Upper lobe of left lung (tissue), 6 donors: ENCODE data around the gene TUBB4B. TPM values are rescaled to one million over a fixed set of nuclear protein-coding genes. Genes with fewer than 3 reads are reported as not detected.
"Not testable (repeated sequence)": the region's sequence is repeated elsewhere in the genome, so short reads cannot be mapped to it uniquely, and the experiment has no call there.

Source experiments
- ATAC-seq, 2 donors: fragments of 200-7000 bp; cut with Tn5 transposase; one replicate each; pipeline ENCODE4 v1.9.1; 2022; ENCODE audit warnings: mild to moderate bottlenecking in 2 of 2, moderate library complexity in 2 of 2; ENCODE audit not compliant: low FRiP score in 2 of 2
- DNase-seq, 2 donors: peaks; one replicate each; pipeline ENCODE4 v3.0.0-alpha.2; 2019 to 2020
- H3K27ac ChIP-seq, 4 donors: fragments of 200-600 bp; sonication (generic); one replicate each; pipeline ENCODE4 v1.5.1; 2016 to 2019
- H3K27me3 ChIP-seq, 4 donors: fragments of 200-600 bp; sonication (generic); one replicate each; pipeline ENCODE4 v1.5.1; 2017 to 2019
- H3K36me3 ChIP-seq, 4 donors: fragments of 200-600 bp; sonication (generic); one replicate each; pipeline ENCODE4 v1.5.1; 2016 to 2019
- H3K4me1 ChIP-seq, 4 donors: fragments of 200-600 bp; sonication (generic); one replicate each; pipeline ENCODE4 v1.5.1; 2018 to 2019
- H3K4me3 ChIP-seq, 4 donors: fragments of 200-600 bp; sonication (generic); one replicate each; pipeline ENCODE4 v1.5.1; 2017 to 2019; ENCODE audit warnings: mild to moderate bottlenecking in 2 of 4, moderate library complexity in 1 of 4
- H3K9me3 ChIP-seq, 4 donors: fragments of 200-600 bp; sonication (generic); one replicate each; pipeline ENCODE4 v1.5.1; 2018 to 2019
- EP300 ChIP-seq, 4 donors: sonication (generic); formaldehyde crosslinking; IDR thresholded peaks; one replicate each; pipeline ENCODE4 v1.5.1; 2017; ENCODE audit warnings: antibody characterized with exemption in 4 of 4, control low read depth in 2 of 4
- POLR2A ChIP-seq, 4 donors: fragments of 450-650 bp; IDR thresholded peaks; one replicate each; pipeline ENCODE4 v1.5.1; 2016 to 2017; ENCODE audit warnings: antibody characterized with exemption in 4 of 4, mild to moderate bottlenecking in 2 of 4
- POLR2AphosphoS5 ChIP-seq, 2 donors: sonication (generic); formaldehyde crosslinking; IDR thresholded peaks; one replicate each; pipeline ENCODE4 v1.5.1; 2017; ENCODE audit warnings: antibody characterized with exemption in 2 of 2
- WGBS, 2 donors: methylation state at CpG; one replicate each; pipeline ENCODE4 v1.1.5; 2017 to 2018; 5-methylcytosine and 5-hydroxymethylcytosine counted together
- total RNA-seq, 6 donors: library from RNA; depleted of rRNA in 4 of 6; stranded (reverse); fragments of >200 nt in 4 of 6; gene quantifications; one replicate each; pipeline versions ENCODE4 v1.1.0 to v1.2.1, GENCODE V29; 2016 to 2021
- TF ChIP-seq, protein P1 (sequence below), 6 experiments: fragments of 450-650 bp in 4 of 6; fragments of 200-600 bp in 2 of 6; sonication (generic) in 2 of 6; IDR thresholded peaks; one replicate each; pipeline ENCODE4 v1.5.1; 2016 to 2019; ENCODE audit warnings: antibody characterized with exemption in 6 of 6
- donor health status: DM: no; HTN: no; CAD: no; lungs with moderate emphysema.
- donor health status: DM: no; HTN: yes; CAD: no; lungs with severe emphysema.

The TUBB4B gene
- total RNA-seq, 6 donors from 2014 or later, result 120 to 539 (median 227) TPM

DNA sequence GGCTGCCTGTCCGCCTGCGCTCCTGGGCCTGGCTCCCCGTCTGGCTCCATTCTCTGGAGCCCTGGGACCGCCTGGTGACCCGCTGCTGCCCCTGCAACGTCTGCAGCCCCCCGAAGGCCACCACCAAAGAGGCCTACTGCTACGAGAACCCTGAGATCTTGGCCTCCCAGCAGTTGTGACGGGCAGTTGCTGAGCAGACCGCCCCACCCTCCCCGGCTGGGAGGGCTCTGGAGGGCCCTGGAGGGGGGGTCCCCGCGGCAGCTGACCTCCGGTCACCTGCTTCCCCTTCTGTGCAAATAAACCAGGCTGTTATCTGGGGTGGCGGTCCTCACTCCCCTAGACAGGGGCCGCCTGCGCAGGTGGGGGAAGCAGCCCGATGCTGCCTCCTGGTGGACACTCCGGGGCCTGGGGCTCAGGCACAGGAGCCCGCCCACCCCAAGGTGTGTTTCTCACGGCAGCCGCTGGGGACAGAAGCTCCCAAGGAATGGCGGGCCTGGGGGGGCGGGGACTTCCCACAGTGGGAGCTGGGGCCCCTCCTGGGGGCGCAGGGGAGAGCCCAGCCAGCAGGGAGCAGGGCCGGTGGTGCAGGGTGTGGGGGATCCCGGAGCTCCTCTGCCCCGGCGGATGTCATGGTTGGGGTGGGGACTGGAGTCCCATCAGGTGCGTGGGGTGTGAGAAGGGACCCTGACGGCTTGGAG is 4.7 kb upstream of the TUBB4B start:
- peak; percentile 94 for DNase-seq
- H3K36me3 ChIP-seq, result no peaks in the 10 kb centered on the region
- no peaks in the 10 kb centered on the region for H3K9me3 ChIP-seq
- TF ChIP-seq EP300 (IDR thresholded peaks at IDR 0.05) (no peak), POLR2AphosphoS5 (IDR thresholded peaks at IDR 0.05) (no peak)
- TF ChIP-seq, protein P1, sequence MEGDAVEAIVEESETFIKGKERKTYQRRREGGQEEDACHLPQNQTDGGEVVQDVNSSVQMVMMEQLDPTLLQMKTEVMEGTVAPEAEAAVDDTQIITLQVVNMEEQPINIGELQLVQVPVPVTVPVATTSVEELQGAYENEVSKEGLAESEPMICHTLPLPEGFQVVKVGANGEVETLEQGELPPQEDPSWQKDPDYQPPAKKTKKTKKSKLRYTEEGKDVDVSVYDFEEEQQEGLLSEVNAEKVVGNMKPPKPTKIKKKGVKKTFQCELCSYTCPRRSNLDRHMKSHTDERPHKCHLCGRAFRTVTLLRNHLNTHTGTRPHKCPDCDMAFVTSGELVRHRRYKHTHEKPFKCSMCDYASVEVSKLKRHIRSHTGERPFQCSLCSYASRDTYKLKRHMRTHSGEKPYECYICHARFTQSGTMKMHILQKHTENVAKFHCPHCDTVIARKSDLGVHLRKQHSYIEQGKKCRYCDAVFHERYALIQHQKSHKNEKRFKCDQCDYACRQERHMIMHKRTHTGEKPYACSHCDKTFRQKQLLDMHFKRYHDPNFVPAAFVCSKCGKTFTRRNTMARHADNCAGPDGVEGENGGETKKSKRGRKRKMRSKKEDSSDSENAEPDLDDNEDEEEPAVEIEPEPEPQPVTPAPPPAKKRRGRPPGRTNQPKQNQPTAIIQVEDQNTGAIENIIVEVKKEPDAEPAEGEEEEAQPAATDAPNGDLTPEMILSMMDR (IDR thresholded peaks at IDR 0.05), result peak; percentile 99 to 100 (median 99)
- peak; percentile 62 to 81 for ATAC-seq
- peaks cover 23 to 52% (median 30%) of the 10 kb centered on the region in 4 donors for H3K4me1 ChIP-seq
- peaks cover 0 to 14% (median 3%) of the 10 kb centered on the region in 4 donors for H3K27me3 ChIP-seq
- peak overlapping the region in 1 of 4 donors; percentile 64 for H3K27ac ChIP-seq
- peak overlapping the region in 3 of 4 donors; percentile 3 to 29 (median 21) for H3K4me3 ChIP-seq
- 7 to 20% methylated on average over 1 to 18 of the region's 31 CpGs for WGBS, 2 donors

DNA sequence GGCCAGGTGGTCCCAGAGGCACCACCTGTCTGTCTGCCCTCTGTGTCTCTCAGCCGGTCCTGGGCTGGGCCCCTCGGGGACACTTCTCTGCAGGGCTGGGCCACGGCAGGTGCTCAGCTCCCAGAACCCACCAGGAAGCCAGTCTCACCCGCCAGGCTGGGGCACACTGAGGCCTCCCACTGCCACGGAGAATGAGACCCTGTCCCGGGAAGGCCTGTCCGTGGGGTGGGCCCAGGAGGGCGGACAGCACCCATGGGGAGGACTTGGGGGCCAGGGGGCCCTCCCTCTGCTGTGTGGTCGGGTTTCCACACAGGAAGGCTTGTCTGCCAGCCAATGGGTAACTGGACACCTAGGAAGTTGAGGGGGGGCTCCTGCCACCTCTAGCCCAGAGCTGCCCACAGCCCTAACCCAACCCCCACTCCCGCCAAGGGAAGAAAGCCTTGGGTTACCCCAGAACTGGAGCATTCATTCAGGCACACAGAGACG is 4.1 kb upstream of the TUBB4B start:
- TF ChIP-seq POLR2AphosphoS5 (IDR thresholded peaks at IDR 0.05) (no peak), POLR2A (IDR thresholded peaks at IDR 0.05) (no peak), EP300 (IDR thresholded peaks at IDR 0.05) (no peak)
- TF ChIP-seq, protein P1 (IDR thresholded peaks at IDR 0.05), result no peak
- Histone ChIP-seq H3K4me3 (peak overlapping the region in 3 of 4 donors; percentile 3 to 29 (median 21)), H3K9me3 (no peaks in the 10 kb centered on the region), H3K27me3 (peaks cover 0 to 13% (median 3%) of the 10 kb centered on the region in 4 donors), H3K4me1 (peaks cover 24 to 56% (median 31%) of the 10 kb centered on the region in 4 donors), H3K27ac (peak overlapping the region in 1 of 4 donors; percentile 64), H3K36me3 (peaks cover 0 to 4% (median 2%) of the 10 kb centered on the region in 4 donors)
- 25 to 44% methylated on average over 2 to 5 of the region's 11 CpGs for WGBS, 2 donors
- ATAC-seq (no peak), DNase-seq (no peak)

DNA sequence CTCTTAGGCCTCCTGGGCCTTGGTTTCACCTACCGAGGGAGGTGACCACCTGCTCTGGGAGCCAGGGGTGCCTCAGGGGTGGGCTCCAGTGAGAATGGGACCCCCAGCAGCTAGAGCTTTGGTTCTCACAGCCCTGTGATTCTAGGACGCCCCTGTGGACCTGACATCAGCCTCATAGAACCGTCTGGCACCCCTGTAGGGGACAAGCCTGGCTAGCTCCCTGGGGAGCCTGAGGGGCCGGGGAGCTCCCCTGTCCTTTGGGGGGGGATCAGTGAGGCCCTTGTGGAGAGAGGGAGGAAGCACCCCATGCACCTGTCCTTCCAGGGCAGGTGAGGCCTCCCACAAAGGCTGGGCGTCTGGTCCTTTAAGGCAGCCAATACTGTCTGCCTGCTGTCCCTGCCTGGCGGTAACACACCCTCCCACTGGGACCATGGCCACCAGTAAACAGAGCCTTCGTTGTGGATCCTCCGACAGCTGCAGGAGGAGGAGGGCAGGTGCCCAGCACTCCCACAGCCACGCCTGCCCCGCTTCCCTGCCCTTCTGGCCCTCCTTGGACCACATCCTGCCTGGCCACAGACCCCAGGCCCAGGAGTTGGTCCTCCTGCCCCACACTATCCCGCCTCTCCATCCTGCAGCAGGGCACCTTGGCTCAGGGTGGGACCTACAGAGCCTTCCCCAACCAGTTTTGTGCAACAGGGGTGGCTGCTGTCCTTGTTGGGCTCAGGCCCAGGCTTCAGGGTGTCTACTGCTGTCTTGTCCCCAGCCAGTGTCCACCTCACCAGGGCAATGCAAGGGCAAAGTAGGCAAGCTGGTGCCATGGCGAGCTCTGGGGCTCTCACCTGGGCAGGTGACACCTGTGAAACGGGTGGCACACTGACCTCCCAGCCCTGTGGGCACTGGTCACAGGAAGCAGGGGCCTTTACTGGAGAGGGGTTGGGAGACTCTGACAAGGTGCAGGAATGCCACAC is 3.0 kb upstream of the TUBB4B start:
- H3K9me3 ChIP-seq, result no peaks in the 10 kb centered on the region
- ATAC-seq, result no peak
- H3K27me3 ChIP-seq, result peaks cover 0 to 10% (median 3%) of the 10 kb centered on the region in 4 donors
- 78 to 100% methylated on average over 1 to 12 of the region's 13 CpGs for WGBS, 2 donors
- peaks cover 34 to 66% (median 41%) of the 10 kb centered on the region in 4 donors for H3K4me1 ChIP-seq
- DNase-seq, result peak in 1 of 2 donors; percentile 46
- H3K4me3 ChIP-seq, result no peak overlapping the region
- H3K27ac ChIP-seq, result no peak overlapping the region
- TF ChIP-seq, protein P1 (IDR thresholded peaks at IDR 0.05), result no peak
- TF ChIP-seq POLR2AphosphoS5 (IDR thresholded peaks at IDR 0.05) (no peak), POLR2A (IDR thresholded peaks at IDR 0.05) (no peak), EP300 (IDR thresholded peaks at IDR 0.05) (no peak)
- H3K36me3 ChIP-seq, result peaks cover 4 to 14% (median 12%) of the 10 kb centered on the region in 4 donors

DNA sequence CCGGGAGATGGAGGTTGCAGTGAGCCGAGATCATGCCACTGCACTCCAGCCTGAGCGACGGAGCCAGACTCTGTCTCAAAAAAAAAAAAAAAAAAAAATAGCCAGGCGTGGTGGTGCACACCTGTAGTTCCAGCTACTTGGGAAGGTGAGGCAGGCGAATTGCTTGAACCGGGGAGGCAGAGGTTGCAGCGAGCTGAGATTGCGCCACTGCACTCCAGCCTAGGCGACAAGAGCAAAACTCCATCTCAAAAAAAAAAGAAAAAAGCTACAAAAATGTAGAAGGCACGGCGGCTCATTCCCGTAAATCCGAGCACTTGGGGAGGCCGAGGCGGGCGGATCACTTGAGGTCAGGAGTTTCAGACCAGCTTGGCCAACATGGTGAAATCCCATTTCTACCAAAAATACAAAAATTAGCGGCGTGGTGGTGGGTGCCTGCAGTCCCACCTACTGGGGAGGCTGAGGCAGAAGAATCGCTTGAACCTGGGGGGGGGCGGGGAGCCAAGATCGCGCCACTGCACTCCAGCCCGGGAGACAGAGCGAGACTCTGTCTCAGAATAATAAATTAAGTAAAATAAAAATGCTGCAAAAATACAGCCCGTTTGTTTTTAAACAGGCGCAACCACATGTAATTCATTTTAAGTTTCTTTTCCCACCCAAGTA is 1.4 kb upstream of the TUBB4B start:
- Histone ChIP-seq H3K27ac (peak overlapping the region; percentile 92 to 97 (median 96)), H3K4me3 (peak overlapping the region; percentile 60 to 89 (median 80)), H3K4me1 (peaks cover 38 to 83% (median 49%) of the 10 kb centered on the region in 4 donors), H3K36me3 (peaks cover 9 to 23% (median 18%) of the 10 kb centered on the region in 4 donors)
- ATAC-seq, H3K9me3 ChIP-seq, H3K27me3 ChIP-seq, DNase-seq: not testable (repeated sequence)
- WGBS, 2 donors, result 48 to 50% methylated on average over 27 of the region's 27 CpGs
